Breast epithelium (tissue), 4 donors: ENCODE measurements around the gene SUGP1. TPM values are rescaled to one million over a fixed set of nuclear protein-coding genes. Genes with fewer than 3 reads are reported as not detected.

Experiments used
- DNase-seq, 2 donors: peaks; one replicate each; pipeline ENCODE4 v3.0.0-alpha.2; 2019; ENCODE audit warnings: low spot score in 2 of 2
- H3K27ac ChIP-seq, 2 donors: fragments of 200-600 bp; sonication (generic) in 1 of 2; one replicate each; pipeline ENCODE4 v1.5.1; 2016 to 2019; ENCODE audit warnings: mild to moderate bottlenecking in 1 of 2
- H3K27me3 ChIP-seq, 2 donors: fragments of 200-600 bp; sonication (generic) in 1 of 2; one replicate each; pipeline versions ENCODE4 v1.5.1 to v1.6.0; 2017 to 2019; ENCODE audit warnings: control low read depth in 1 of 2, mild to moderate bottlenecking in 1 of 2
- H3K36me3 ChIP-seq: fragments of 200-600 bp; one replicate; pipeline ENCODE4 v1.5.1; 2019
- H3K4me1 ChIP-seq, 2 donors: fragments of 200-600 bp; sonication (generic); one replicate each; pipeline ENCODE4 v1.5.1; 2016 to 2019; ENCODE audit warnings: control low read depth in 1 of 2
- H3K4me3 ChIP-seq, 3 donors: fragments of 200-600 bp; sonication (generic); 1 replicate in 2 of 3; 2 replicates in 1 of 3; pipeline ENCODE4 v1.5.1; 2016 to 2019; ENCODE audit warnings: mild to moderate bottlenecking in 3 of 3, moderate library complexity in 2 of 3
- H3K9me3 ChIP-seq, 2 donors: fragments of 200-600 bp; sonication (generic) in 1 of 2; one replicate each; pipeline ENCODE4 v1.5.1; 2016 to 2019; ENCODE audit warnings: control low read depth in 1 of 2
- POLR2A ChIP-seq: fragments of 450-650 bp; IDR thresholded peaks from one replicate; pipeline ENCODE4 v1.6.1; 2016; ENCODE audit warnings: antibody characterized with exemption, mild to moderate bottlenecking, moderate library complexity
- POLR2AphosphoS5 ChIP-seq, 3 donors: sonication (generic); formaldehyde crosslinking; IDR thresholded peaks; one replicate each; pipeline ENCODE4 v1.6.1; 2017; ENCODE audit warnings: antibody characterized with exemption in 3 of 3
- intact Hi-C: fragments of 100-400 bp; cut with DNase I; formaldehyde crosslinking; loops from one replicate; pipeline ENCODE4 v1.15.1; 2023; ENCODE audit warnings: low total_unique reads
- total RNA-seq, 3 donors: library from RNA; depleted of rRNA; stranded (reverse); fragments of >200 nt; gene quantifications; one replicate each; pipeline ENCODE4 v1.1.0, GENCODE V29; 2016
- TF ChIP-seq, protein P1 (sequence below), 3 donors: fragments of 450-650 bp; IDR thresholded peaks; one replicate each; pipeline ENCODE4 v1.5.1; 2016 to 2017; ENCODE audit warnings: antibody characterized with exemption in 3 of 3, mild to moderate bottlenecking in 3 of 3, moderate library complexity in 3 of 3

The SUGP1 gene
- total RNA-seq, 3 donors from 2014 or later, result 23.8 to 31.6 (median 29.8) TPM

DNA sequence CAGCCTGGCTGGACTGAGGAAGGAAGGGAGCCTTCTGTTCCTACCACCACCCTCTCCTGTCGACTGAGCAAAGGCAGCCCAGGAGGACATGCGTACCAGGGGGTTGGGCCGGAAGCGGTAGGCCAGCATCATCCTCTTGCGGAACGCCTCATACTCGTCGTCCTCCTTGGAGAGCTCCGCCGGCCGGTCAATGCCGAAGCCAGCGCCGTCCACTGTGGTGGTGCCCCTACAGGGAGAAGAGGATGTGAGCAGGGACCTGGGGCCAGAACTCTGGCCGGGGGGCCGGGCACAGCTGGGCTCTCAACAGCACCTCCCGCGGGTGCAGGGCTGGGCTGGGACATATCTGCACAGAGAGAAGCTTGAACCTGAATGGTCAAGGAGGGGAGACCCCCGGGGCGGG lies 43.5 kb downstream of the SUGP1 start:
- H3K4me1 ChIP-seq, result no peaks in the 10 kb centered on the region
- no peaks in the 10 kb centered on the region for H3K9me3 ChIP-seq
- TF ChIP-seq POLR2A, result no peak
- no peak for TF ChIP-seq POLR2AphosphoS5 (IDR thresholded peaks at IDR 0.05)
- TF ChIP-seq, protein P1, sequence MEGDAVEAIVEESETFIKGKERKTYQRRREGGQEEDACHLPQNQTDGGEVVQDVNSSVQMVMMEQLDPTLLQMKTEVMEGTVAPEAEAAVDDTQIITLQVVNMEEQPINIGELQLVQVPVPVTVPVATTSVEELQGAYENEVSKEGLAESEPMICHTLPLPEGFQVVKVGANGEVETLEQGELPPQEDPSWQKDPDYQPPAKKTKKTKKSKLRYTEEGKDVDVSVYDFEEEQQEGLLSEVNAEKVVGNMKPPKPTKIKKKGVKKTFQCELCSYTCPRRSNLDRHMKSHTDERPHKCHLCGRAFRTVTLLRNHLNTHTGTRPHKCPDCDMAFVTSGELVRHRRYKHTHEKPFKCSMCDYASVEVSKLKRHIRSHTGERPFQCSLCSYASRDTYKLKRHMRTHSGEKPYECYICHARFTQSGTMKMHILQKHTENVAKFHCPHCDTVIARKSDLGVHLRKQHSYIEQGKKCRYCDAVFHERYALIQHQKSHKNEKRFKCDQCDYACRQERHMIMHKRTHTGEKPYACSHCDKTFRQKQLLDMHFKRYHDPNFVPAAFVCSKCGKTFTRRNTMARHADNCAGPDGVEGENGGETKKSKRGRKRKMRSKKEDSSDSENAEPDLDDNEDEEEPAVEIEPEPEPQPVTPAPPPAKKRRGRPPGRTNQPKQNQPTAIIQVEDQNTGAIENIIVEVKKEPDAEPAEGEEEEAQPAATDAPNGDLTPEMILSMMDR (IDR thresholded peaks at IDR 0.05), result no peak
- peaks cover 9% of the 10 kb centered on the region for H3K36me3 ChIP-seq
- no peak for DNase-seq
- no peak overlapping the region for H3K27ac ChIP-seq
- intact Hi-C loops, result no loop called here
- no peaks in the 10 kb centered on the region for H3K27me3 ChIP-seq
- no peak overlapping the region for H3K4me3 ChIP-seq

- H3K4me3 ChIP-seq, result no peak overlapping the region
- no peaks in the 10 kb centered on the region for H3K4me1 ChIP-seq
- intact Hi-C loops, result no loop called here
- H3K36me3 ChIP-seq, result peaks cover 9% of the 10 kb centered on the region
- no peak overlapping the region for H3K27ac ChIP-seq
- no peaks in the 10 kb centered on the region for H3K9me3 ChIP-seq
- TF ChIP-seq, protein P1 (IDR thresholded peaks at IDR 0.05), result no peak
- TF ChIP-seq POLR2AphosphoS5 (IDR thresholded peaks at IDR 0.05), result no peak
- no peak for TF ChIP-seq POLR2A
- H3K27me3 ChIP-seq, result no peaks in the 10 kb centered on the region
- no peak for DNase-seq
These were observed 43.9 kb downstream of the SUGP1 start for GRCh38 chr19:19276386-19276785.

DNA sequence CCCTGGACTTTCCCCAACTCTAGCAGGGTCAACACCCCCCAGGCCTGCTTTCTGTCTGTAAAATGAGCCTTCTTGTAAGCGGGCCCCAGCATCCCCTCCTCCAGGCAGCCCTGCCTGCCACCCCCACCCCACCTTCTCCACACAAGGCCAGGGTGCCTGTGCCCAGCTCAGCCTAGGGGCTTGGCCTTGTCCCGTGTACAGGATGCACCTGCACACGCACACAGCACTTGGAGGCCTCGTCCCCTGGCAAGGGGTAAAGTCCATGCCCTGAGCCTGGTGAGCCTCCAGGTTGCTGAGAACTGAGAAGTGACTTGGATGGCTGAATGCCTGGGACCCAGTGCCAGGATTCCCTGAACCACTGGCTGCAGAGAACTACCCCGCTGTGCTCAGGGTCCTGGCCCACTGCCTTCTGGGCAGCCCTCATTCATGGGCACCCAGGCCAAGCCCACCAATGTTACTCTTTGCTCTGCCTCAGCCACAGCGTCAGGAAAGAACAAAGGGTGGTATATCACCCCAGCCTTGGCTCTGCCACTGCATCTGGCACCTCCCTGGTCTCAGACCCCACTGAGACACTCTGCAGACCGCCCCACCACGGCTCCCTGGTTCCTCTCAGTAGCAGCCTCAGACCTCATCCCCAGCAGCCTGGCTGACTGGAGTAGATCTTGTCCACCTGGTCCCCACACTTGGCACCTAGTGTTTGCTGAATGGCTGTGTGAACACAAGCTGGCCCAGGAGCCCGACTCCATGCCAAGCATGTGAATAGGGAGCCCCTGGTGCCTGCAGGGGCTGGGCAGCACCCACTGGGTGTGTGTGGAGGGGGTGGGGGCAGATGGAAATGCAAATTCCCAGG lies 45.4 kb downstream of the SUGP1 start:
- Histone ChIP-seq H3K4me1 (no peaks in the 10 kb centered on the region), H3K27me3 (no peaks in the 10 kb centered on the region), H3K36me3 (peaks cover 8% of the 10 kb centered on the region), H3K27ac (no peak overlapping the region), H3K4me3 (no peak overlapping the region), H3K9me3 (no peaks in the 10 kb centered on the region)
- intact Hi-C loops, result no loop called here
- TF ChIP-seq POLR2A (no peak), POLR2AphosphoS5 (IDR thresholded peaks at IDR 0.05) (no peak)
- TF ChIP-seq, protein P1 (IDR thresholded peaks at IDR 0.05), result no peak
- DNase-seq, result no peak

DNA sequence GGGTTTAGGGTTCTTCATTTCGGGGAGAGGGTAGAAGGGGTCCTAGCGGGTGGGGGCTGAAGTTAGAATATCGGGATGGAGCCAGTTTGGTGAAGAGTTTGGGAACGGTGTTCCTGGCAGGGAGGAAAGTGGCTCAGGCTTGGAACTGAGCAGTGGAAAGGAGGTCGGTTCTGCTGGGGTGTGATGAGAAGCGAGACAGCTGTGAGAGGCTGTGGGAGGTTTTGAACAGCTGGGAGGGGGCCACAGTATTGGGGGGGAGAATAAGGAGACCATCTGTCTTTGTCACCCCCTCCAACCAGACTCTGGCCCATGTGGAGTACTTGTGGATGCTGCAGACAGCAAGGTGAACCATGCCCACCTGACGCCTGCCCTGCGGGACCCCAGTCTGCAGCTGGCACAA lies 46.2 kb downstream of the SUGP1 start:
- intact Hi-C loops, result no loop called here
- Histone ChIP-seq H3K4me1 (no peaks in the 10 kb centered on the region), H3K4me3 (no peak overlapping the region), H3K9me3 (no peaks in the 10 kb centered on the region), H3K27ac (no peak overlapping the region), H3K27me3 (no peaks in the 10 kb centered on the region), H3K36me3 (peaks cover 4% of the 10 kb centered on the region)
- TF ChIP-seq POLR2A (no peak), POLR2AphosphoS5 (IDR thresholded peaks at IDR 0.05) (no peak)
- TF ChIP-seq, protein P1 (IDR thresholded peaks at IDR 0.05), result no peak
- DNase-seq, result no peak

DNA sequence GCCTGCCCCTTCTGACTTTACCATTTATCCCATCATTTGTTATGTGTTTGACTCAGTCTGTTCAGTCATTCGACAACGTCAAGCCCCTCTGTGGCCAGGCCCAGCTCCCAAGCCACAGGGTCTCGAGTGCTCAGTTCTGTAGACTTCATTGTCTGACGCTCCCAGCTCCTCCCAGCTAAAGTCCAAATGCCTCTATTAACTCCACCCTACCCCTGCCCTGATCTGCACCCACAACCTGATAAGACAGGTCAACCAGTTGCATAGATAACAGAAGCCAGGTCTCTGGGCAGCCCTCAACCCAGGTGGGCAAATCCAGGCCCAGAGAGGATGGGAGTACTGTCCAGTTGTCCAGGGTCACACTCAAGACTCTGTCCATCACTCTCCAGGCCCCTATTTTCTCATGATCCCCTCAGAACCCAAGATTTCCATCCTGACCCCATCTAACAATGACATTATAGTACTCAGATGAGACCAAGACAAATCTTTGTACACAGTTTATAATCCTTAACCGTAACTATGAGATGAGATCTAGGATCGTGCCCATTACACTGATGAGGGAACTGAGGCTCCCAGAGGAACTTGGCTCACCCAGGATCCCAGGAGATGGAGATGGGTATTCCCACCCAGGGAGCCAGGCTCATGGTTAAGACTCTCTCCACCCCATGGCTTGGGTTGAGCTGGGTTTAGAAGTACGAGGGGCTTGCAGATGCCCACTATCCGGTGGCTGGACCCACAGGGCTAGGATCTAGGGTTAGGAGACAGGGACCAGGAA lies 48.3 kb downstream of the SUGP1 start:
- TF ChIP-seq POLR2A, result no peak
- no peak for TF ChIP-seq POLR2AphosphoS5 (IDR thresholded peaks at IDR 0.05)
- TF ChIP-seq, protein P1 (IDR thresholded peaks at IDR 0.05), result no peak
- no peaks in the 10 kb centered on the region for H3K9me3 ChIP-seq
- intact Hi-C loops, result no loop called here
- H3K4me3 ChIP-seq, result peak overlapping the region in 1 of 3 donors; percentile 74
- H3K27me3 ChIP-seq, result no peaks in the 10 kb centered on the region
- H3K27ac ChIP-seq, result no peak overlapping the region
- DNase-seq, result no peak
- H3K36me3 ChIP-seq, result no peaks in the 10 kb centered on the region
- no peaks in the 10 kb centered on the region for H3K4me1 ChIP-seq
